GM18858 (cell line): ENCODE data around the gene BOC.
A peak's percentile ranks its signal among the peaks of the same experiment; 100 is the strongest.

Experiments
- ATAC-seq: cut with Tn5 transposase; IDR thresholded peaks from one replicate; pipeline ENCODE4 v1.9.1; 2021; ENCODE audit not compliant: unreplicated experiment

BOC gene

DNA sequence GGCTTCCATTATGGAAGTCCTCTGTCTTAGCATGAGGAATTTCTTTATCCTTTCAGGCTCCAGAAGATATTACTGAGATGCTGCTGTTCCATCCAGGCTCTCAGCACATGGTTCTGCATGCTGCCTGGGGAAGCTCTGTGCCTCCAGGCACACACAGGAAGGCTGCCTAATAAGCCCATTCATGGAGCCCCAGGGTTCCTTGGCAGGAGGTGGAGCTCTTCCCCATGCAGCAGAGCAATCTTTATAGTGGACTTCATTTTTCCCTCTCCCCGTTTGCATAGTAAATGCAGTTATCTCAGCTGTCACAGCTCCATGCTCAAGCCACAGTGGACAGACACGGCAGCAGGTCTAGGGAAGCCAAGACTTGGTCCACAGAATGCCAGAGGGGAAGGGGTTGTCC, 57.6 kb downstream of the BOC start:
- no peak for ATAC-seq

DNA sequence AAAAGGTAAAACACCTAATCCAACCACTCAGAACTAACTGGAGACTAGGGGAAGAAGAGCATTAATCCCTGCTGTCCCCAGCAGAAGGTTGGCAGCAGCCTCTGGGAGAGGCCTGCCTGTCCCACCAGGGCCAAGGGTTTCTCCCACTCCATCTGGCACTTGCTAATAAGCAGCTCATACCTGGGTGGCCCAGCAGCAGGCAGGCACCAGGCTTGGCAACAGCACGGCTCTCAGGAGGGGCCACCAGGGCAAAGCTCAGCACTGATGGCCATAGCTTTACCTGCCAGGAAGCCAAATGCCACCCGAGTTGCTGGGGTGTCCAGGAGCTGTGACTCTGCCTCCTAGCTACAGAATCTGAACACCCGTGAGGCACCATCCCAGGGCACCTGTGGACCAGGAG, 58.3 kb downstream of the BOC start:
- no peak for ATAC-seq

GRCh38 chr3:113270068-113270467, 58.7 kb downstream of the BOC start:
- ATAC-seq = no peak

- ATAC-seq = no peak
Observed at GRCh38 chr3:113270786-113271185, 59.4 kb downstream of the BOC start.

- ATAC-seq = no peak
Observed at GRCh38 chr3:113271189-113271588, 59.8 kb downstream of the BOC start.

- ATAC-seq = no peak
Observed at GRCh38 chr3:113271594-113272384, 60.4 kb downstream of the BOC start.

DNA sequence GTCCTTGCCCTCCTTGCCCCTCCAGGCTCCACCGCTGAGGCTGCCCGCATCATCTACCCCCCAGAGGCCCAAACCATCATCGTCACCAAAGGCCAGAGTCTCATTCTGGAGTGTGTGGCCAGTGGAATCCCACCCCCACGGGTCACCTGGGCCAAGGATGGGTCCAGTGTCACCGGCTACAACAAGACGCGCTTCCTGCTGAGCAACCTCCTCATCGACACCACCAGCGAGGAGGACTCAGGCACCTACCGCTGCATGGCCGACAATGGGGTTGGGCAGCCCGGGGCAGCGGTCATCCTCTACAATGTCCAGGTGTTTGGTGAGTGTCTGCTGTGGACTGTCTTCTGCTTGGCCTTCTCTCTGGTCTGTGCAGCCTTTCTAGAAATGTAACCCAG, 61.0 kb downstream of the BOC start:
- ATAC-seq = no peak

DNA sequence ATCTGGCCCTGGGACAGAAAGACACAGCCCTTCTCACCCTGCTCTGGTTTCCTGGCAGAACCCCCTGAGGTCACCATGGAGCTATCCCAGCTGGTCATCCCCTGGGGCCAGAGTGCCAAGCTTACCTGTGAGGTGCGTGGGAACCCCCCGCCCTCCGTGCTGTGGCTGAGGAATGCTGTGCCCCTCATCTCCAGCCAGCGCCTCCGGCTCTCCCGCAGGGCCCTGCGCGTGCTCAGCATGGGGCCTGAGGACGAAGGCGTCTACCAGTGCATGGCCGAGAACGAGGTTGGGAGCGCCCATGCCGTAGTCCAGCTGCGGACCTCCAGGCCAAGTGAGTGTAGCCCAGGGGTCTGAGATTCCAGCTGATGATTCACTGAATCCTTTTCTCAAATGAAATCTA, 61.7 kb downstream of the BOC start:
- ATAC-seq = no peak

DNA sequence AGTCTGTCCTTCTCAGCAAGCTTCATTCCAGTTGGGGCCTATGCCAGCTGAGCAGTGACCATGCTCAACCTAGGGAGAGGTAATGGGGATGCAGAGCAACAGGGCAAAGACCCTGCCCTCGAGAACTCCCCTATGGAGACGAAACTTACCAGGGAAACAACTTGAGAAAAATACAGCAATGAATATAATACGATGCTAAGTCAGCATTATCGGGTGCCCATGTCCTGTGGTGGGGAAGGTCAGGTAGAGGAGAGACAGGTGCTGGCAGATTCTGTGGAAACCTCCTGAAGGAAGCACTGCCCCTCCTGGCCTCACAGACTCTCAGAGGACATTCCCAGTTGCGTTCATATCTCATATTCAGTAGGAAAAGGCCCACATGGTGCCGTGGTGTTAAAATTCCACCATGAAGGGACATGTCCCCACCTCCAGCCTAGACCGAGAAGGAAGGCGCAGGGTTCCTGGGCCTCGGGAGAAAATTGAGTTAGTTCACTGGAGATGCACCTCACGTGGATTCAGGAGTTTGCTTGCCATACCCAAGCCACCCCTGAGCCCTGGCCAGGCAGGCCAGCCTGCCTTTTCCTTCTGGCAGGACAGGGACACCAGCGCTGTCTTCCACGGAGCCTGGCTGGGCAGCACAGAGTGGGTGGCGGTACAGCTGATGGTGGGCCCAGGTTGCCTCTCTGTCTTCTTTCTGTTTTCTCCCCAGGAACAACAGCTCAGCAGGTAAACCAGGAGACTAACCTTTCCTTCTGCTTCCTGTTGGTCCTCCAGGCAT, 62.4 kb downstream of the BOC start:
- no peak for ATAC-seq

- no peak for ATAC-seq
Observed at GRCh38 chr3:113274425-113275257, 63.3 kb downstream of the BOC start.

- ATAC-seq = no peak
Observed at GRCh38 chr3:113275258-113275556, 63.9 kb downstream of the BOC start.

- ATAC-seq = no peak
Observed at GRCh38 chr3:113275583-113275928, 64.2 kb downstream of the BOC start.

DNA sequence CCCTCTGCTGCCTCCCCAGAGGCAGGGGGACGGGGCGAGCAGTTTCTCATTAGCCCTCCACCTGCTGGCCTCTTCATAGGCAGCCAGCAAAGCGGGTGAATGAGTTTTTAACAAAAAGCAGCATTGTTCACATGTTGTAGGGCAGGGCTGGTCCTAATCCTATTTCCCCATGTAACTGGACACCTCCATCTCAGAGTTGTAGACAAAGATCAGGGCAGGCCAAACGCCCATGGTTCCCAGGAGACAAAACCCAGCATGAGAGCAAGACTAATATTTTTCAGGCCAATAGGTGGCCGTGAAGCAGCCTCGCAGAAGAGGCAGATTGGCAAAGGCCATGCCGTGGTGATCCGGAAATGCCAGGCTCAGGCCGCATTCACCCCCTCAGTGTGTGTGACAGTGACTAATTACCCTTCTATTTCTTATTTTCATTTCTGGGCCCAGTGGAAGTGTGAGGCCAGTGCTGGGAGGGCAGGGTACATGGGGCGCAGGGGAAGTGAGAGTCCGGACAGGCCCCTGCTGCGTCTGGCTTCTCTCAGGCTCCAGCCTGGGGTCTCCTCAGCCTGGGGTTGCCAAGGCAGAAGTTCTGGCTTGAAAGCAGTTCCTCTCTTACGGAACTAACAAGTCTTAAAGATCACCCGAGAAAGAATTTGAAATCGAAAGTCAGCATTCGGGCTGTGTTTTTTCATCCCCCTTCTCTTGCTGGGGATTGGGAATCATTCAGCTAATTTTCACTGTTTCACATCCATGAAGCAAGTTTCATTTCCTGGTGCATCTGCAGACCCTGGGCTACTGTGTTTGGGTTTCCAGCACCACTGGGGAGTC, 64.8 kb downstream of the BOC start:
- ATAC-seq = peak; percentile 71

DNA sequence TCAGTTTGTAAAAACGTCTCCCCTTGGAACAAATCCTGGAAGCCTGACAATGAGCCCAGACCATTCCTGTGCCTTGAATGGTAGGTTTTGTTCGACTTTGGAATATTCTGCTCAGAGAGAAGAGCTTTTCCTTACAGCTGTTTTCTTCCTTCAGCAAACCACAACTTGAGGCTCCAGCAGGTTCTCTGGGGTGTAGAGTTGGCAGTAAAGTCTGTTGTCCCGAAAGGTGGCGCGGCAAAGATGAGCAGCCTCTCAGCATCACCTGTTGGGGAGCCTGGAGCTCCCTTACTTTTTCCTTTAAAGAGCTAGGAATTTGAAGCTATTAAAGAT, 65.4 kb downstream of the BOC start:
- ATAC-seq = no peak

GRCh38 chr3:113277414-113277813, 66.1 kb downstream of the BOC start:
- peak; percentile 60 for ATAC-seq

- no peak for ATAC-seq
Observed at GRCh38 chr3:113277941-113278598, 66.7 kb downstream of the BOC start.

- no peak for ATAC-seq
Observed at GRCh38 chr3:113278599-113278955, 67.2 kb downstream of the BOC start.

- ATAC-seq = no peak
Observed at GRCh38 chr3:113279686-113280085, 68.3 kb downstream of the BOC start.

- ATAC-seq = no peak
Observed at GRCh38 chr3:113283306-113283705, 71.9 kb downstream of the BOC start.

- ATAC-seq = no peak
Observed at GRCh38 chr3:113284453-113285050, 73.2 kb downstream of the BOC start.
